GM10266 (cell line): Measurements from ENCODE around the gene APEH.

Source experiments
- DNase-seq: peaks from one replicate; pipeline ENCODE4 v3.0.0; 2012; ENCODE audit errors: extremely low spot score
- TF ChIP-seq, protein P1 (sequence below): IDR thresholded peaks from 2 replicates; pipeline ENCODE4 v1.5.1; 2012; ENCODE audit warnings: mild to moderate bottlenecking, low read depth; ENCODE audit not compliant: control insufficient read depth, insufficient read depth; ENCODE audit errors: missing control alignments

Gene APEH

DNA sequence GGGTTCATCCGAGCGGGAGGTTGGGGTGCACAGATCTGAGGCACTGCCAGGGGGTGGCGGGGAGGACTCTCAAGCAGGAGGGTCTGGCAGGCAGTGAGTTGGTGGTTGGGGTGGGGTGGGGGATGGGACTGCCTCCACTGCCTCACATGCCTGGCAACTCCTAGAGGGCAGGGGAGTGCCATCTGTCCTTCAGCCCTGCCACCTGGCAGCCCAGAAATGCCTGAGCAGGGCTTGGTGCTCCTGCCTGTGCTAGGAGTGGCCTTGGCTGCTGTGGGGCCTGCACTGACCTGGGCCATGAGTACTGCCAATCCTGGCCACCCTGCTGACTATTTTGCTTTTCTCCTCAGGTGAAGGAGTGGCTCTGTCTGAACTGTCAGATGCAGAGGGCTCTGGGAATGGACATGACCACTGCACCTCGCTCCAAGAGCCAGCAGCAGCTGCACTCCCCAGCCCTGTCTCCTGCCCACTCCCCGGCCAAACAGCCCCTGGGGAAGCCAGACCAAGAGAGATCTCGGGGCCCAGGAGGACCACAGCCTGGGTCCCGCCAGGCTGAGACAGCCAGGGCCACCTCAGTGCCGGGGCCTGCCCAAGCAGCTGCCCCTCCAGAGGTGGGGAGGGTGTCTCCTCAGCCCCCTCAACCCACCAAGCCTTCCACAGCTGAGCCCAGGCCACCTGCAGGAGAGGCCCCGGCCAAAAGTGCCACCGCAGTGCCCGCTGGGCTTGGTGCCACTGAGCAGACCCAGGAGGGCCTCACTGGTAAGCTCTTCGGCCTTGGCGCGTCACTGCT lies 32.0 kb upstream of the APEH start:
- TF ChIP-seq, protein P1, sequence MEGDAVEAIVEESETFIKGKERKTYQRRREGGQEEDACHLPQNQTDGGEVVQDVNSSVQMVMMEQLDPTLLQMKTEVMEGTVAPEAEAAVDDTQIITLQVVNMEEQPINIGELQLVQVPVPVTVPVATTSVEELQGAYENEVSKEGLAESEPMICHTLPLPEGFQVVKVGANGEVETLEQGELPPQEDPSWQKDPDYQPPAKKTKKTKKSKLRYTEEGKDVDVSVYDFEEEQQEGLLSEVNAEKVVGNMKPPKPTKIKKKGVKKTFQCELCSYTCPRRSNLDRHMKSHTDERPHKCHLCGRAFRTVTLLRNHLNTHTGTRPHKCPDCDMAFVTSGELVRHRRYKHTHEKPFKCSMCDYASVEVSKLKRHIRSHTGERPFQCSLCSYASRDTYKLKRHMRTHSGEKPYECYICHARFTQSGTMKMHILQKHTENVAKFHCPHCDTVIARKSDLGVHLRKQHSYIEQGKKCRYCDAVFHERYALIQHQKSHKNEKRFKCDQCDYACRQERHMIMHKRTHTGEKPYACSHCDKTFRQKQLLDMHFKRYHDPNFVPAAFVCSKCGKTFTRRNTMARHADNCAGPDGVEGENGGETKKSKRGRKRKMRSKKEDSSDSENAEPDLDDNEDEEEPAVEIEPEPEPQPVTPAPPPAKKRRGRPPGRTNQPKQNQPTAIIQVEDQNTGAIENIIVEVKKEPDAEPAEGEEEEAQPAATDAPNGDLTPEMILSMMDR = no peak
- DNase-seq = no peak

DNA sequence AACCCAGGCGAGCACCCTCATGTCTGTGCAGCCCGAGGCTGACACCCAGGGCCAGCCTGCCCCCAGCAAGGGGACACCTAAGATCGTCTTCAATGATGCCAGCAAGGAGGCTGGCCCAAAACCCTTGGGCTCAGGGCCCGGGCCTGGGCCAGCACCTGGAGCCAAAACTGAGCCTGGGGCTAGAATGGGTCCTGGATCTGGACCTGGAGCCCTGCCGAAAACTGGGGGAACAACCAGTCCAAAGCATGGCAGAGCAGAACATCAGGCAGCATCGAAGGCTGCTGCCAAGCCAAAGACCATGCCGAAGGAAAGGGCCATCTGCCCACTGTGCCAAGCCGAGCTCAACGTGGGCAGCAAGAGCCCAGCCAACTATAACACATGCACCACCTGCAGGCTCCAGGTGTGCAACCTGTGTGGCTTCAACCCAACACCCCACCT lies 31.4 kb upstream of the APEH start:
- DNase-seq = no peak
- TF ChIP-seq, protein P1 = no peak

GRCh38 chr3:49644684-49645083 lies 29.5 kb upstream of the APEH start:
- TF ChIP-seq, protein P1 = no peak
- DNase-seq = no peak

DNA sequence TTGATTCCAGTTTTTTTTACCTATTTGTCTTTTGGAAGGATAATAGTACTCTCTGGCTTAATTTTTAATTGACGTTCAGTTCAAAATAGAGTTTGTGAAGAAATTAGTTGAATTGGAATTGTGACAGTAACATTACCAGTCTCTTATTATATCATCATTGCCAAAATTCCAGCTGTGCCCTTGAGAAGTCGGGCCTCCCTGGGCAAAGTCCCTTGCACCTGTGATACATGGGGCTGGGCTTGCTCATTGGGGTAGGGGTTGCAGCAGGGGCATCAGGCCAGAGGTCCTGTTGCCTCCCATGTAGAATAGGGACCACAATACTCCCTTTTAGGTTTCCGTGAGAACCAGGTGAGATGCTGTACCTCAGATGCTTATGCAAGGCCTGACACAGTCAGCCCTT lies 27.9 kb upstream of the APEH start:
- TF ChIP-seq, protein P1 = no peak
- DNase-seq = no peak

DNA sequence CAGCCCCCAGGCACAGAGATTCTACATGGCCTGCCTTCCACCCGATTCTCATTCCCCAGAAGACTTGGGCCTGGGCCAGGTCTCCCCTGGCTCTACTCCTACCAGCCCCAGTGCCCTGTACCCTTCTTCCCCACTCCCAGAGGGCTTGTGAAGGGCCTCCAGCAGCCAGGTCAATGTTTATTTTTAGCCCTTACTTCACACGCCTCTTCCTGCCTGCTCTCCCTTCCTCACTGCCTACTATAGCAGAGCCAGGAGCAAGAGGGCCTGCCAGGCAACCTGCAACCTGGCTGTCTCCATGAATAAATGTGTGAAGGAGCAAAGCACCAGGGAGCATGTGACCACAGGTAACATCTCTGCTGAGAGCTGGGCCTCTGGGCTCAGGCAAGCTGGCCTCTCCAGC lies 26.4 kb upstream of the APEH start:
- no peak for DNase-seq

DNA sequence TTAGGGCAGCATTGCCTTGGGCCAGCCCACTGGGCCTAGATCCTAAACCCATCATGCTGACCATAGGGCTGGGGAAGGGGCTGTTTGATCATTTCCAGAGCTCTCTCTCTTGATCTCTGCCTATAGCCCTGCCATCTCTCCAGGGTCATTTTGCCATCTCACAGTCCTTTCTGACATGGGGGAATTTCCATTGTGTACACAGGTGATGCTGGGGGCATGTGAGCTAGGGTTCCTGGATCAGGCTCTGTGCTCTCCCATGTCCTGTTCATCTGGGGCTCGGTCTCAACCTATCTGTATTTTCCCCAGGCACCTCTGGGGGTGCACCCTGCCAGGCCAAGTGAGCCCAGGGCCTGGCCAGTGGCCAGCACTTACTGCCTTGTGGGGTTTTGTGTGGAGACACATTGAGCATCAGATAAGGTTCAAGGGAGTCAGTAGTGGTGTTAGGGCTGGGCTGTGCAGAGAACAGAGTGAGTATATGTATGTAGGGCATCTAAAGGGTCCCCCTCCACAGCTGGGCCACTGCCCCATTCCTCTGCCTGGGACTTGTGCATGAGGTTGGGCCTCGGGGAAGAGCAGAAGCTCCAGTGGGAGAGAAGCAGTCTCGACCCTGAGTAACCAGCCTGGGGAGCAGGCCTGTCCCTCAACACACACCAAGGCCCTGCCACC lies 25.7 kb upstream of the APEH start:
- DNase-seq = no peak
- TF ChIP-seq, protein P1 = no peak

More for the DNA sequence above, 26.4 kb upstream of the APEH start:
- TF ChIP-seq, protein P1 = no peak

- TF ChIP-seq, protein P1 = no peak
- no peak for DNase-seq
Observed at GRCh38 chr3:49649576-49649975, 24.6 kb upstream of the APEH start.
